Thyroid gland (tissue), 4 donors: Measurements from ENCODE around the gene TM2D3.

ENCODE experiments used
- CTCF ChIP-seq, 6 experiments: fragments of 200-600 bp in 3 of 6; fragments of 450-650 bp in 3 of 6; sonication (generic) in 3 of 6; IDR thresholded peaks; one replicate each; pipeline ENCODE4 v1.5.1; 2016 to 2019; ENCODE audit warnings: antibody characterized with exemption in 6 of 6, mild to moderate bottlenecking in 2 of 6, inconsistent platforms in 1 of 6, moderate library complexity in 1 of 6
- POLR2A ChIP-seq, 2 donors: fragments of 450-650 bp; IDR thresholded peaks; one replicate each; pipeline ENCODE4 v1.6.1; 2017; ENCODE audit warnings: antibody characterized with exemption in 2 of 2, mild to moderate bottlenecking in 2 of 2, moderate library complexity in 1 of 2

- TF ChIP-seq CTCF (IDR thresholded peaks at IDR 0.05) (no peak), POLR2A (IDR thresholded peaks at IDR 0.05) (no peak)
These were observed 34.1 kb downstream of the TM2D3 start for GRCh38 chr15:101618076-101618475.
